ENCODE data around the gene TUSC2. TPM values are rescaled to one million over a fixed set of nuclear protein-coding genes. Genes with fewer than 3 reads are reported as not detected.
A peak's percentile ranks its signal among the peaks of the same experiment; 100 is the strongest.

The TUSC2 gene
- total and polyA plus RNA-seq, 3 donors from 2014 or later = 32.7 to 44.5 (median 43.4) TPM

- H3K36me3 ChIP-seq (ENCODE audit: low read depth, missing control alignments) = no peaks in the 10 kb centered on the region
- DNase-seq = no peak
- no peak for TF ChIP-seq POLR2A (IDR thresholded peaks at IDR 0.05)
- TF ChIP-seq CTCF (IDR thresholded peaks at IDR 0.05) = no peak
- no peaks in the 10 kb centered on the region for H3K27me3 ChIP-seq
- H3K4me1 ChIP-seq = peaks cover 23% of the 10 kb centered on the region
- H3K27ac ChIP-seq = no peak overlapping the region
- no peak overlapping the region for H3K4me3 ChIP-seq
- no peaks in the 10 kb centered on the region for H3K9me3 ChIP-seq
- 63 to 73% methylated on average over 10 to 13 of the region's 13 CpGs for WGBS, 2 donors
- intact Hi-C loops (cut with DNase I; ENCODE audit: low total_unique reads) = no loop called here
Measured at GRCh38 chr3:50341996-50342650, 14.1 kb upstream of the TUSC2 start.

- no peak for TF ChIP-seq CTCF (IDR thresholded peaks at IDR 0.05)
- TF ChIP-seq POLR2A (IDR thresholded peaks at IDR 0.05) = no peak
- H3K4me3 ChIP-seq = no peak overlapping the region
- no peaks in the 10 kb centered on the region for H3K36me3 ChIP-seq (ENCODE audit: low read depth, missing control alignments)
- no peak overlapping the region for H3K27ac ChIP-seq
- no peaks in the 10 kb centered on the region for H3K27me3 ChIP-seq
- 91 to 95% methylated on average over 9 of the region's 9 CpGs for WGBS, 2 donors
- intact Hi-C loops (cut with DNase I; ENCODE audit: low total_unique reads) = no loop called here
- no peaks in the 10 kb centered on the region for H3K9me3 ChIP-seq
- peaks cover 23% of the 10 kb centered on the region for H3K4me1 ChIP-seq
- no peak for DNase-seq
Measured at GRCh38 chr3:50341537-50341936, 13.5 kb upstream of the TUSC2 start.

- no peak for TF ChIP-seq CTCF (IDR thresholded peaks at IDR 0.05)
- TF ChIP-seq POLR2A (IDR thresholded peaks at IDR 0.05) = no peak
- Histone ChIP-seq H3K36me3 (ENCODE audit: low read depth, missing control alignments) (no peaks in the 10 kb centered on the region), H3K27me3 (no peaks in the 10 kb centered on the region), H3K4me3 (peak within 1 kb of the TSS; percentile 47 to 53), H3K9me3 (no peaks in the 10 kb centered on the region), H3K27ac (peak within 1 kb of the TSS; percentile 22 to 78), H3K4me1 (peaks cover 31% of the 10 kb centered on the region)
- intact Hi-C loops (cut with DNase I; ENCODE audit: low total_unique reads) = no loop called here
- DNase-seq = peak; percentile 63
- 0 to 20% methylated on average over 5 to 66 of the region's 85 CpGs for WGBS, 2 donors
Measured at GRCh38 chr3:50340448-50341329, 12.7 kb upstream of the TUSC2 start, which contains the start of gene RASSF1. RASSF1 (minus strand) TSS chr3:50340836; CDS start chr3:50340805, 31 bp downstream.

GRCh38 chr3:50340147-50340447 lies 12.1 kb upstream of the TUSC2 start:
- Histone ChIP-seq H3K27me3 (no peaks in the 10 kb centered on the region), H3K27ac (peak overlapping the region; percentile 22 to 78), H3K36me3 (ENCODE audit: low read depth, missing control alignments) (no peaks in the 10 kb centered on the region), H3K9me3 (no peaks in the 10 kb centered on the region), H3K4me3 (peak overlapping the region; percentile 47 to 53), H3K4me1 (peaks cover 32% of the 10 kb centered on the region)
- intact Hi-C loops (cut with DNase I; ENCODE audit: low total_unique reads) = no loop called here
- WGBS, 2 donors = 24 to 44% methylated on average over 6 to 9 of the region's 9 CpGs
- TF ChIP-seq CTCF (IDR thresholded peaks at IDR 0.05) = no peak
- no peak for TF ChIP-seq POLR2A (IDR thresholded peaks at IDR 0.05)
- DNase-seq = no peak

Data from testis (tissue), 3 donors.